ENCODE results near the gene PPP2R5C. TPM values are rescaled to one million over a fixed set of nuclear protein-coding genes. Genes with fewer than 3 reads are reported as not detected.

Gene PPP2R5C
- polyA plus RNA-seq, 3 donors = 61.9 to 72.5 (median 64.0) TPM

DNA sequence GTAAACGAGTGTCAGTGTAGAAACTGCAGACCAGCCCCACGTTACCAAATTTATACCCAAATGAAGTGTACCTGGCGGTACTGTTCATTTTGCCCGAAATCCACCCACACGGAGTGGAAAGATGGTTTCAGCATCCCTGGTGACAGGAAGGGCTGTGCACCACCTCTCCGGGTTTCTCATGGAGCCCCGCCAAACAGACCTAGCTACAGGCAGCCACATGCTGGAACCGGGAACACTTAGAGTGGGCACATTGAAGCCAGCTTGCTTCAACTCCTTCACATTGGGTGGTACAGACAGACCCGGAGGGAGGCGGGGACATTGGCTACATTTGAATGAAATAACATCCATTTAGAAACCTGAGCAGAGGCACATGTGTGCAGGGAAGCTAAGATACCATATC is 84.4 kb downstream of the PPP2R5C start:
- Mint-ChIP-seq H3K36me3 (peaks cover 31 to 38% of the 10 kb centered on the region in 2 donors), H3K4me3 (no peak overlapping the region), H3K9me3 (peaks cover 0 to 2% (median 0%) of the 10 kb centered on the region in 7 donors), H3K27ac (peak overlapping the region in 4 of 7 donors; percentile 40 to 76 (median 73)), H3K4me1 (peaks cover 51% of the 10 kb centered on the region), H3K27me3 (ENCODE audit: low read depth in 3 of 3) (no peaks in the 10 kb centered on the region)
- H3K27me3 ChIP-seq (ENCODE audit: control insufficient read depth in 2 of 2, insufficient read depth in 2 of 2, low read length in 2 of 2) = no peaks in the 10 kb centered on the region
- H3K9ac ChIP-seq (ENCODE audit: insufficient read depth, low read length, poor library complexity, severe bottlenecking) = no peak overlapping the region
- H3K79me2 ChIP-seq (ENCODE audit: insufficient read depth, low read length) = peaks cover 97% of the 10 kb centered on the region
- peaks cover 0 to 13% of the 10 kb centered on the region in 2 donors for H3K36me3 ChIP-seq (replicated peaks in 1 of 2; ENCODE audit: control insufficient read depth in 1 of 2, insufficient read depth in 2 of 2, low read length in 2 of 2)
- no peaks in the 10 kb centered on the region for H3K9me3 ChIP-seq (replicated peaks in 1 of 2; ENCODE audit: control insufficient read depth in 1 of 2, insufficient read depth in 1 of 2, low read length in 2 of 2)
- H3K4me1 ChIP-seq (ENCODE audit: control insufficient read depth in 1 of 2, insufficient read depth in 2 of 2, low read length in 2 of 2) = peaks cover 13 to 25% of the 10 kb centered on the region in 2 donors
- no peak overlapping the region for H3K4me2 ChIP-seq (replicated peaks; ENCODE audit: extremely low read depth, low read length, poor library complexity, severe bottlenecking)
- DNase-seq = no peak
- H2AFZ ChIP-seq (ENCODE audit: insufficient read depth, low read depth, low read length, poor library complexity, severe bottlenecking) = no peak overlapping the region
- intact Hi-C loops (cut with micrococcal nuclease) = loop anchor here in 1 of 2 donors (10.0 kb wide), 1 partner anchor 99 kb away; no protein-coding TSS in a partner anchor
- no peak overlapping the region for H3K4me3 ChIP-seq (replicated peaks in 1 of 3; ENCODE audit: low read depth in 2 of 3, low read length in 3 of 3)
- H3K27ac ChIP-seq (ENCODE audit: low read depth in 1 of 2, low read length in 2 of 2) = peak overlapping the region in 1 of 2 donors; percentile 39
- WGBS (ENCODE audit: insufficient coverage) = 98% methylated on average over 6 of the region's 10 CpGs
- peaks cover 91% of the 10 kb centered on the region for H4K20me1 ChIP-seq (ENCODE audit: insufficient read depth, low read length)
- TF ChIP-seq, protein P1, sequence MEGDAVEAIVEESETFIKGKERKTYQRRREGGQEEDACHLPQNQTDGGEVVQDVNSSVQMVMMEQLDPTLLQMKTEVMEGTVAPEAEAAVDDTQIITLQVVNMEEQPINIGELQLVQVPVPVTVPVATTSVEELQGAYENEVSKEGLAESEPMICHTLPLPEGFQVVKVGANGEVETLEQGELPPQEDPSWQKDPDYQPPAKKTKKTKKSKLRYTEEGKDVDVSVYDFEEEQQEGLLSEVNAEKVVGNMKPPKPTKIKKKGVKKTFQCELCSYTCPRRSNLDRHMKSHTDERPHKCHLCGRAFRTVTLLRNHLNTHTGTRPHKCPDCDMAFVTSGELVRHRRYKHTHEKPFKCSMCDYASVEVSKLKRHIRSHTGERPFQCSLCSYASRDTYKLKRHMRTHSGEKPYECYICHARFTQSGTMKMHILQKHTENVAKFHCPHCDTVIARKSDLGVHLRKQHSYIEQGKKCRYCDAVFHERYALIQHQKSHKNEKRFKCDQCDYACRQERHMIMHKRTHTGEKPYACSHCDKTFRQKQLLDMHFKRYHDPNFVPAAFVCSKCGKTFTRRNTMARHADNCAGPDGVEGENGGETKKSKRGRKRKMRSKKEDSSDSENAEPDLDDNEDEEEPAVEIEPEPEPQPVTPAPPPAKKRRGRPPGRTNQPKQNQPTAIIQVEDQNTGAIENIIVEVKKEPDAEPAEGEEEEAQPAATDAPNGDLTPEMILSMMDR (IDR thresholded peaks at IDR 0.05) = no peak

DNA sequence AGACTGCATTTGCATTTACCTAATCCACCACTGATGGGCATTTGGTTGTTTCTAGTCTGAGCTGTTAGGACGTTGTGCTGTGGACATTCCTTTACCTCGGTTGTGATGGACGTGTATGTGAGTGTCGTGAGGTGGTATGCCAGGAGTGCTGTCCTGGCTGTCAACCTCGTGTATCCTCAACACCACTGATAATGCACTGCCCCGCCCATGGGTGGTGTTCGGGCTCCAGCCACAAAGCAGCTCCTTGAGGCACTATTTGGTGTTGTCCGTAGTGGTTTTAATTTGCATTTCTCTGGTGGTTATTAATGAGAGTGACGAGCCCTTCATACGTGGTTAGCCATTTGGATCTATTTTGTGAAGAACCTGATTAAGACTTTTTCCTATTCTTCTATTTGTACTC is 87.6 kb downstream of the PPP2R5C start:
- intact Hi-C loops (cut with micrococcal nuclease) = loop anchor here in 1 of 2 donors (10.0 kb wide), 1 partner anchor 96 kb away; no protein-coding TSS in a partner anchor
- WGBS (ENCODE audit: insufficient coverage) = 84% methylated on average over 6 of the region's 10 CpGs

More for the DNA sequence above, 87.6 kb downstream of the PPP2R5C start:
- H2AFZ ChIP-seq (ENCODE audit: insufficient read depth, low read depth, low read length, poor library complexity, severe bottlenecking) = no peak overlapping the region
- no peak for DNase-seq
- H3K4me1 ChIP-seq (ENCODE audit: control insufficient read depth in 1 of 2, insufficient read depth in 2 of 2, low read length in 2 of 2) = peaks cover 39 to 48% of the 10 kb centered on the region in 2 donors
- H3K36me3 Mint-ChIP-seq = peaks cover 29% of the 10 kb centered on the region in 2 donors
- H3K9me3 ChIP-seq (replicated peaks in 1 of 2; ENCODE audit: control insufficient read depth in 1 of 2, insufficient read depth in 1 of 2, low read length in 2 of 2) = no peaks in the 10 kb centered on the region
- peaks cover 0 to 13% of the 10 kb centered on the region in 2 donors for H3K36me3 ChIP-seq (replicated peaks in 1 of 2; ENCODE audit: control insufficient read depth in 1 of 2, insufficient read depth in 2 of 2, low read length in 2 of 2)
- H3K4me2 ChIP-seq (replicated peaks; ENCODE audit: extremely low read depth, low read length, poor library complexity, severe bottlenecking) = no peak overlapping the region
- H3K27me3 Mint-ChIP-seq (ENCODE audit: low read depth in 3 of 3) = no peaks in the 10 kb centered on the region
- peaks cover 75% of the 10 kb centered on the region for H4K20me1 ChIP-seq (ENCODE audit: insufficient read depth, low read length)
- peak overlapping the region in 1 of 2 donors; percentile 84 for H3K27ac ChIP-seq (ENCODE audit: low read depth in 1 of 2, low read length in 2 of 2)
- H3K4me1 Mint-ChIP-seq = peaks cover 71% of the 10 kb centered on the region
- no peaks in the 10 kb centered on the region for H3K27me3 ChIP-seq (ENCODE audit: control insufficient read depth in 2 of 2, insufficient read depth in 2 of 2, low read length in 2 of 2)
- H3K27ac Mint-ChIP-seq = peak overlapping the region in 2 of 7 donors; percentile 7 to 64
- TF ChIP-seq, protein P1 (IDR thresholded peaks at IDR 0.05) = no peak
- no peak overlapping the region for H3K4me3 ChIP-seq (replicated peaks in 1 of 3; ENCODE audit: low read depth in 2 of 3, low read length in 3 of 3)
- peaks cover 95% of the 10 kb centered on the region for H3K79me2 ChIP-seq (ENCODE audit: insufficient read depth, low read length)
- peaks cover 0 to 2% (median 0%) of the 10 kb centered on the region in 7 donors for H3K9me3 Mint-ChIP-seq
- H3K4me3 Mint-ChIP-seq = no peak overlapping the region
- no peak overlapping the region for H3K9ac ChIP-seq (ENCODE audit: insufficient read depth, low read length, poor library complexity, severe bottlenecking)

Measured in CD14-positive monocyte (primary cell).